Measurements from ENCODE around the gene FGD4. TPM values are rescaled to one million over a fixed set of nuclear protein-coding genes. Genes with fewer than 3 reads are reported as not detected.
"Not testable (repeated sequence)": the region's sequence is repeated elsewhere in the genome, so short reads cannot be mapped to it uniquely, and the experiment has no call there.

Gene FGD4
- total and polyA plus RNA-seq, 5 donors = 3.5 to 12.5 (median 10.7) TPM

DNA sequence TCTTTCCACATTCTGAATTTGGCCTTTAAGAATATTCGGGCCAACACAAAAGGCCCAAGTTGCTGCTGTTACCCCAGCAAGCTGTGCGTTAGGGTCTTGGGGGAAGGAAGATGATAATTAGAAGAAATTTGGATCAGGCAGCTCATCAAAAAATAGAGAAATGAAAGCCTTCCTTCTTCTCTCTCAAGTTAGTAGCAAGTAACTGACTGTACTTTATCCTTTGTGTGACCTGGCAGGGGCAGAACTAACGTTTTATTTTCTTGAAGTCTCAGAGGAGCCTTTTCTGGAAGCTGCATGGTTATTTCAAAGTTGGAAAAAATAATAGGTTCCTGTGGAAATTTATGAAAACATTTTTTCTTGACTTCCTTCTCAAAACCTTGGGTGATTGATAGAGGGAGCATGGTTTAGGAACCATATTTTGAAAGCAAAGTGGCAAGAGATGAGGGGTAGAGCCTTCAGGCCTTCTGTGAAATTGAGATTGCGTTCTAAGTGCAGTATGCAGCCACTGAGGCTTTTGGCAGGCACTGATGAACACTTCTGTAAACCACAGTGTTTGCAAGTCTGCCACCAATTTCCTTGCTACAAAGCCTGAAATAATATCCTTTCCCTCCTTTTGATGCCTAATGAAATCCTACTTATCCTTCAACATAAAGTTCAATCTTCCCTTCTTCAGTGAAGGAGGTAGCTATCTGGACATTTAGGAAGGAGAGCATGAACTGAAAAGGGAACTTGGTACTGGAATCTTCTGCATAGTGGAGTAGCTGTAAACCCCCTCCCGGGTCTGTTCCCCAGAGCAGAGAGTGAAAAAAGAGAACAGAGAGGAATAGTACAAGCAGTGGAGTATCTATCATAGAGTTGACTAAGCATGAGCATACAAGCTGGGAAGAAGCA lies 123.2 kb downstream of the FGD4 start:
- ATAC-seq = peak; percentile 67 to 84
- intact Hi-C loops (cut with DNase I) = no loop called here

DNA sequence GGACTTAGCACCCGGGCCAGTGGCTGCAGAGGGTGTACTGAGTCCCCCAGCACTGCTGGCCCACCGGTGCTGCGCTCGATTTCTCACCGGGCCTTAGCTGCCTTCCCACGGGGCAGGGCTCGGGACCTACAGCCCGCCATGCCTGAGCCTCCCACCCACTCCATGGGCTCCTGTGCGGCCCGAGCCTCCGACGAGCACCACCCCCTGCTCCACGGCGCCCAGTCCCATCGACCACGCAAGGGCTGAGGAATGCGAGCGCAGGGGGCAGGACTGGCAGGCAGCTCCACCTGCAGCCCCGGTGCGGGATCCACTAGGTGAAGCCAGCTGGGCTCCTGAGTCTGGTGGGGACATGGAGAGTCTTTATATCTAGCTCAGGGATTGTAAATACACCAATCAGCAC lies 126.4 kb downstream of the FGD4 start:
- intact Hi-C loops (cut with DNase I); H3K4me1 ChIP-seq (ENCODE audit: control insufficient read depth, insufficient read depth, low read length); DNase-seq; H3K4me3 ChIP-seq (ENCODE audit: low read length); H3K27me3 ChIP-seq (ENCODE audit: control insufficient read depth, insufficient read depth); H3K27ac ChIP-seq (ENCODE audit: low read length); H3K9me3 ChIP-seq (ENCODE audit: control insufficient read depth, low read length); ATAC-seq: not testable (repeated sequence)
- WGBS = 92% methylated on average over 20 of the region's 20 CpGs

More for the DNA sequence above, 123.2 kb downstream of the FGD4 start:
- Histone ChIP-seq H3K4me3 (ENCODE audit: low read length) (no peak overlapping the region), H3K4me1 (ENCODE audit: control insufficient read depth, insufficient read depth, low read length) (peaks cover 6% of the 10 kb centered on the region), H3K27ac (ENCODE audit: low read length) (peak overlapping the region; percentile 75), H3K27me3 (ENCODE audit: control insufficient read depth, insufficient read depth) (no peaks in the 10 kb centered on the region), H3K9me3 (ENCODE audit: control insufficient read depth, low read length) (no peaks in the 10 kb centered on the region)
- no peak for DNase-seq
- 25% methylated on average over 5 of the region's 5 CpGs for WGBS

- H3K9me3 ChIP-seq (ENCODE audit: control insufficient read depth, low read length); H3K4me1 ChIP-seq (ENCODE audit: control insufficient read depth, insufficient read depth, low read length); ATAC-seq; H3K27ac ChIP-seq (ENCODE audit: low read length); DNase-seq; H3K27me3 ChIP-seq (ENCODE audit: control insufficient read depth, insufficient read depth); H3K4me3 ChIP-seq (ENCODE audit: low read length); intact Hi-C loops (cut with DNase I): not testable (repeated sequence)
- WGBS = 81% methylated on average over 9 of the region's 9 CpGs
Measured at GRCh38 chr12:32526343-32526742, 127.0 kb downstream of the FGD4 start.

DNA sequence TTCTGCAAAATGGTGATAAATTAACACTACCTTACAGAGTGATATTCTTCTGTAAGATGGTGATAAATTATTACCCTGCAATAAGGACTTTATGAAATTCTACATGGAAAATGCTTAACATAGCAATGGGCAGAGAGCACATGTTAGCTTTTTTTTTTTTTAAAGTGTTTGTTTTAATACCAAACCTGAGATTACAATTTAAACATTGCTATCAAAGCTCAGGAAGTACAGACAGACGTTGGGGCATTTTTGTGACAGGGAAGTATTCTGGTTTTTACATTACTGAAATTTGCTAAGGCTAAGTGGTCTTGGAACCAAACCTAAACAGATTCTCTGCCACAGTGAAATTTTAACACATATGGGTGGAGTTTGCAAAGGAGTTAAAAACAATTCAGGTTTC lies 133.1 kb downstream of the FGD4 start:
- Histone ChIP-seq H3K4me1 (ENCODE audit: control insufficient read depth, insufficient read depth, low read length) (peaks cover 4% of the 10 kb centered on the region), H3K27ac (ENCODE audit: low read length) (no peak overlapping the region), H3K9me3 (ENCODE audit: control insufficient read depth, low read length) (no peaks in the 10 kb centered on the region), H3K4me3 (ENCODE audit: low read length) (no peak overlapping the region), H3K27me3 (ENCODE audit: control insufficient read depth, insufficient read depth) (no peaks in the 10 kb centered on the region)
- ATAC-seq (no peak), DNase-seq (no peak)
- WGBS = 24% methylated on average over 1 of the region's 1 CpG
- intact Hi-C loops (cut with DNase I) = no loop called here

GRCh38 chr12:32532951-32533350 lies 133.6 kb downstream of the FGD4 start:
- Histone ChIP-seq H3K27ac (ENCODE audit: low read length) (no peak overlapping the region), H3K27me3 (ENCODE audit: control insufficient read depth, insufficient read depth) (no peaks in the 10 kb centered on the region), H3K4me1 (ENCODE audit: control insufficient read depth, insufficient read depth, low read length) (peaks cover 4% of the 10 kb centered on the region), H3K4me3 (ENCODE audit: low read length) (no peak overlapping the region), H3K9me3 (ENCODE audit: control insufficient read depth, low read length) (no peaks in the 10 kb centered on the region)
- DNase-seq = no peak
- intact Hi-C loops (cut with DNase I) = no loop called here
- ATAC-seq = no peak

DNA sequence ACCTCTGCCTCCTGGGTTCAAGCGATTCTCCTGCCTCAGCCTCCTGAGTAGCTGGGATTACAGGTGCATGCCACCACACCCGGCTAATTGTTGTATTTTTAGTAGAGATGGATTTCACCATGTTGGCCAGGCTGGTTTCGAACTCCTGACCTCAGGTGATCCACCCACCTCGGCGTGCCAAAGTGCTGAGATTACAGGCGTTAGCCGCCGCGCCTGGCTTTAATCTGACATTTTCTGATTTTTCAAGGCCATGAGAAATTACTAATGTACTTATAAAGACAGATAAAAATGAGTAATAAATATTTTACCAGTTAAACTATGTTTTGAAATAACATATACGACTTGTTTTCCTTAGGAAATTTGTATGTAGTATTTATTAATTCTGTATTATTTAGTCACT lies 134.1 kb downstream of the FGD4 start:
- H3K27ac ChIP-seq (ENCODE audit: low read length); DNase-seq; H3K27me3 ChIP-seq (ENCODE audit: control insufficient read depth, insufficient read depth); ATAC-seq; intact Hi-C loops (cut with DNase I); H3K9me3 ChIP-seq (ENCODE audit: control insufficient read depth, low read length); H3K4me3 ChIP-seq (ENCODE audit: low read length); H3K4me1 ChIP-seq (ENCODE audit: control insufficient read depth, insufficient read depth, low read length): not testable (repeated sequence)
- WGBS = 83% methylated on average over 10 of the region's 10 CpGs

DNA sequence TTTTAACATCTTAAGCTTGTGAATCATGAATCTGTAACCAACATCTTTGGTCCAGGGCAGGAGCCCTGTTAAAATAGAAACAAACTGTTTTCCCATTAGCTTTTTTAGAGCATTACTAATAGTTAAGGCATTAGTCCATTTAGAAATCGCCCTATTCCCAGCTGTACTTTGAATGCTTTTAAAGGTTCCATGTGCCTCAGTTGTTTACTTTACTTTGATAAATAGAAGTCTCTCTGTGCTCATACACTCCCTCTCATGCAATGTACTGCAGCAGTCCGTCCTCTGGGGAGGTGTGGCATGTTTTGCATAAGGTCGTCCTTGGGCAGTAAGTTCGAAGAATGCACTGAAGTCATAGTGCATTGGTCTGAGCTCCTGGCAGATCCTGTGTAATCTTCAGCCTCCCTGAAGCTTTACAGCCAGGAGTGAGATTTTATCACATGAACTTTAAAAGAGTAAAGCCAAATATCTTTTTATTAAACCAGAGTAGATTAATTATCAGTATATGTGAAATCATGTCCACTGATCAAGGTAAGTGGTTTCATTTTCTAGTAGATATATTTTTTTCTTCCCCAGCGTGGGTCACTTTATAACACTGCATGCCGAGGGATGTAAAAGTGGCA lies 134.7 kb downstream of the FGD4 start:
- Histone ChIP-seq H3K4me1 (ENCODE audit: control insufficient read depth, insufficient read depth, low read length) (peaks cover 7% of the 10 kb centered on the region), H3K27ac (ENCODE audit: low read length) (peak overlapping the region; percentile 88), H3K9me3 (ENCODE audit: control insufficient read depth, low read length) (no peaks in the 10 kb centered on the region), H3K27me3 (ENCODE audit: control insufficient read depth, insufficient read depth) (no peaks in the 10 kb centered on the region), H3K4me3 (ENCODE audit: low read length) (peak overlapping the region; percentile 75)
- 4% methylated on average over 6 of the region's 6 CpGs for WGBS
- ATAC-seq (peak; percentile 92), DNase-seq (peak in 2 of 3 donors; percentile 44 to 75)
- intact Hi-C loops (cut with DNase I) = no loop called here

DNA sequence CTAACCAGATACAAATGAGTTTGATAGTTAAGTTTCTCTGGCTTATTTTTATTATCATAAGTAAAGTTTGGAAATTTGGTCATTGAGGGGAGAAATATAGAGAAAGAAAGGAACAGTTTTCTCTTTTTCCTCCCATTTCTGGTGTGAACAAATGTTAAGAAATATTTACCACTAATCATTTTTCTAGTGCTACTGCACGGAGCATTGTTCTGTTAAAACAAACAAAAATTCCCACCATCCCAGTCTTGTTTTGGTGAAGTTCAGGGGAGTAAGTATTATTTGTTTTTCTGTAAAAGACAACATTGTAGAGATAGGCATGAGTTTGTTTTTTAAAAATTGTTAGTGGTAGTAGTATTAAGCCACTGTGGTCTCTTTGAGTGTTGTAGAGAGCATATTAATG lies 135.3 kb downstream of the FGD4 start:
- H3K27me3 ChIP-seq (ENCODE audit: control insufficient read depth, insufficient read depth) = no peaks in the 10 kb centered on the region
- no peak overlapping the region for H3K27ac ChIP-seq (ENCODE audit: low read length)
- peaks cover 7% of the 10 kb centered on the region for H3K4me1 ChIP-seq (ENCODE audit: control insufficient read depth, insufficient read depth, low read length)
- no peaks in the 10 kb centered on the region for H3K9me3 ChIP-seq (ENCODE audit: control insufficient read depth, low read length)
- WGBS = 11% methylated on average over 1 of the region's 1 CpG
- DNase-seq (no peak), ATAC-seq (no peak)
- peak overlapping the region; percentile 75 for H3K4me3 ChIP-seq (ENCODE audit: low read length)
- intact Hi-C loops (cut with DNase I) = no loop called here

DNA sequence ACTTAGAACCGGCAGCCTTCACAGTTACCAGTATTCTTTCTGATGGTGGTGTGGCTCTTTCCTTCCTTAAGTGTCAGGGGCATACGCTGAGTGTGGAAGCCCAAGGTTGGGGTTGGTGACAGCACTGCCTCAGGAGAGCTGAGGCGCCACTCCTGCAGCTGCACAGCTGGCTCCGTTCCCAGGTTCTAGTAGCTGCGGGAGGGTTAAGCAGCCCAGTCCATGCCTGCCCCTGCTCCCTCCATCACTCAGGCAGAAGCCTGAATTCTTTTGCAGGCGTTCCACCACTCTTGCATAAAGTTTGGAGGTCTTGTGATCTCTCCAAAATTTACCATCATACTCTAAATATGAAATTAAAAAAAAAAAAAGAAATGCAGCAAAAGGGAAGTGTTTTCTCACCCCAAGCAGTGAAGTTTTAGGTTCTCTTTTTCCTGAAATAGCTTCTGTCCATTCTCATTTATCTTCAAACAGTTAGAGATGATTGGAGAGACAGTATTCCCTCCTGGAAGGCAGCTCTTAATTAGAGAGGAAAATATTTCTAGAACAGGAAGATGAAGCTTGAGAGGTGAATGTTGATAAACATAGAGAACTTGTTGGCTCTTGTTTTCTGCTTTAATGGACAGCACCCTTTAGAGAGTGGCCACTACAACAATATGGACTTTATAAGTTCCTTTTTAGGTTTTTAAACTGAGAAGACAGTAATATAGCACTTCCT lies 136.1 kb downstream of the FGD4 start:
- Histone ChIP-seq H3K27me3 (ENCODE audit: control insufficient read depth, insufficient read depth) (no peaks in the 10 kb centered on the region), H3K4me1 (ENCODE audit: control insufficient read depth, insufficient read depth, low read length) (peaks cover 5% of the 10 kb centered on the region), H3K4me3 (ENCODE audit: low read length) (peak overlapping the region; percentile 75), H3K27ac (ENCODE audit: low read length) (peak overlapping the region; percentile 58), H3K9me3 (ENCODE audit: control insufficient read depth, low read length) (no peaks in the 10 kb centered on the region)
- WGBS = under 1% methylated on average over 6 of the region's 6 CpGs
- DNase-seq = peak; percentile 83 to 92 (median 90)
- peak; percentile 95 for ATAC-seq
- intact Hi-C loops (cut with DNase I) = no loop called here

- 30% methylated on average over 1 of the region's 1 CpG for WGBS
- peaks cover 5% of the 10 kb centered on the region for H3K4me1 ChIP-seq (ENCODE audit: control insufficient read depth, insufficient read depth, low read length)
- intact Hi-C loops (cut with DNase I) = no loop called here
Measured at GRCh38 chr12:32536000-32536345, 136.6 kb downstream of the FGD4 start.

More at GRCh38 chr12:32536000-32536345, 136.6 kb downstream of the FGD4 start:
- Histone ChIP-seq H3K9me3 (ENCODE audit: control insufficient read depth, low read length) (no peaks in the 10 kb centered on the region), H3K27ac (ENCODE audit: low read length) (no peak overlapping the region), H3K27me3 (ENCODE audit: control insufficient read depth, insufficient read depth) (no peaks in the 10 kb centered on the region), H3K4me3 (ENCODE audit: low read length) (peak overlapping the region; percentile 75)
- DNase-seq = no peak
- ATAC-seq = no peak

All from right cardiac atrium (tissue), 5 donors.